ENCODE data around the gene PPP2R5E. TPM values are rescaled to one million over a fixed set of nuclear protein-coding genes. Genes with fewer than 3 reads are reported as not detected.

PPP2R5E gene
- total and polyA plus RNA-seq, 2 experiments from 2014 or later = 15.5 to 22.7 TPM

DNA sequence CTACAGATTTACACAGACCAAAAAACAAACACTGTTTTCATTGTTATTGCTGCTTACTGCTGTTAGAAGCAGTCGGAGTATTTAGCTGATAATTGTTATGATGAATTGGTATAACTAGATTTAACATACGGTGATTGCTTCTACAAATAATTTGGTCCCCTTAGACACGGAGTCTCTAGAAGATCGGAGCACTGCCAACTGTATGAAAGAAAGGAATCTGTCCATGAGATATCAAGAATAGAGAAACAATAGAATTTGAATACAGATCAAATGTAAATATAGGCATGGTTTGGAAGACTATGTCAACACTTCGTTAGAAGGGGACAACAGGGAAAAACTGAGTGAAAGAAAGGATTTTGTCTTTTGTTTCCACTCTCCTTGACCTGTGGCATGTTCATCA is 110.9 kb downstream of the PPP2R5E start:
- Histone ChIP-seq H3K36me3 (no peaks in the 10 kb centered on the region), H3K9me3 (ENCODE audit: low read depth) (no peaks in the 10 kb centered on the region), H3K27me3 (no peaks in the 10 kb centered on the region), H3K4me1 (ENCODE audit: low read depth) (peaks cover 13% of the 10 kb centered on the region), H3K27ac (no peak overlapping the region), H3K4me3 (no peak overlapping the region)
- TF ChIP-seq, protein P1, sequence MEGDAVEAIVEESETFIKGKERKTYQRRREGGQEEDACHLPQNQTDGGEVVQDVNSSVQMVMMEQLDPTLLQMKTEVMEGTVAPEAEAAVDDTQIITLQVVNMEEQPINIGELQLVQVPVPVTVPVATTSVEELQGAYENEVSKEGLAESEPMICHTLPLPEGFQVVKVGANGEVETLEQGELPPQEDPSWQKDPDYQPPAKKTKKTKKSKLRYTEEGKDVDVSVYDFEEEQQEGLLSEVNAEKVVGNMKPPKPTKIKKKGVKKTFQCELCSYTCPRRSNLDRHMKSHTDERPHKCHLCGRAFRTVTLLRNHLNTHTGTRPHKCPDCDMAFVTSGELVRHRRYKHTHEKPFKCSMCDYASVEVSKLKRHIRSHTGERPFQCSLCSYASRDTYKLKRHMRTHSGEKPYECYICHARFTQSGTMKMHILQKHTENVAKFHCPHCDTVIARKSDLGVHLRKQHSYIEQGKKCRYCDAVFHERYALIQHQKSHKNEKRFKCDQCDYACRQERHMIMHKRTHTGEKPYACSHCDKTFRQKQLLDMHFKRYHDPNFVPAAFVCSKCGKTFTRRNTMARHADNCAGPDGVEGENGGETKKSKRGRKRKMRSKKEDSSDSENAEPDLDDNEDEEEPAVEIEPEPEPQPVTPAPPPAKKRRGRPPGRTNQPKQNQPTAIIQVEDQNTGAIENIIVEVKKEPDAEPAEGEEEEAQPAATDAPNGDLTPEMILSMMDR (IDR thresholded peaks at IDR 0.05; ENCODE audit: low read depth, low read length) = no peak
- DNase-seq (ENCODE audit: low read depth in 1 of 2, low spot score in 1 of 2) = no peak

DNA sequence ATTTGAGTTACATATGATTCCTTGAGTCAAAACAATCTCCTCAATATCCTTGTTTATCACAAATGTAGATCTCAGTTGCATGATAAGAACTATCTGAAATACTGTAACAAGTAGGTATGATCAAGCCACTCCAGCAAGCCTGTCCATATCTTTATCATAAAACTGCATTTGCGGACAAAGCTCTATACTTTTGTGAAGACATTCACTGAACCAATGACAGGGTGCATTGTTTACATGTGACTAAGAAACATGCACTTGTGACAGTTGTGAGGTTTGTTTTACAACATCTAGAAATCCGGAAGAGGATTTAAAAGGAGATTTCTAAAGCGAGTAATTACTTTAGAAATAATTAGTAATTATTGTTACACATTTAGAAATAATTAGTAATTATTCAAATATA is 111.7 kb downstream of the PPP2R5E start:
- no peaks in the 10 kb centered on the region for H3K9me3 ChIP-seq (ENCODE audit: low read depth)
- no peak overlapping the region for H3K4me3 ChIP-seq
- peaks cover 9% of the 10 kb centered on the region for H3K4me1 ChIP-seq (ENCODE audit: low read depth)
- TF ChIP-seq, protein P1 (IDR thresholded peaks at IDR 0.05; ENCODE audit: low read depth, low read length) = no peak
- no peaks in the 10 kb centered on the region for H3K27me3 ChIP-seq
- no peak for DNase-seq (ENCODE audit: low read depth in 1 of 2, low spot score in 1 of 2)
- no peaks in the 10 kb centered on the region for H3K36me3 ChIP-seq
- H3K27ac ChIP-seq = no peak overlapping the region

DNA sequence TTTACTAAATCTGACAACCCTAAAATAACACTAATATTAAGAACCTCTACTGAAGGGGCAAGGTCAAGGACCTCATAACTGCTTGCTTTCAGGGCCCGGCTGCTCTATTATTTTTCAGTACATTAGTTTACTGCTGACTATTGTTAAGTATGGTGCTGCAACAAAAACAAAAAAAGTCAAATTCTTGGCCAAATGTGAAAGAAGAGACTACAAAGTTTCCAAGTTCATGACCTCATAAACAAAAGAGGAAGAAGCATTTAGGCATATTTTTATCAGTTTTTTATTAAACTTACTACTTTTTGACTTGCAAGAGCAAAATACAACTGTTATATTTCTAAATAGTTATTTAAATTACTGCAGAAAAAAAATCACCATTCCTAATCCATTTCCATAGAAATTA is 114.7 kb downstream of the PPP2R5E start:
- Histone ChIP-seq H3K4me1 (ENCODE audit: low read depth) (no peaks in the 10 kb centered on the region), H3K9me3 (ENCODE audit: low read depth) (no peaks in the 10 kb centered on the region), H3K36me3 (no peaks in the 10 kb centered on the region), H3K27ac (no peak overlapping the region), H3K4me3 (no peak overlapping the region), H3K27me3 (no peaks in the 10 kb centered on the region)
- DNase-seq (ENCODE audit: low read depth in 1 of 2, low spot score in 1 of 2) = no peak
- TF ChIP-seq, protein P1 (IDR thresholded peaks at IDR 0.05; ENCODE audit: low read depth, low read length) = no peak

DNA sequence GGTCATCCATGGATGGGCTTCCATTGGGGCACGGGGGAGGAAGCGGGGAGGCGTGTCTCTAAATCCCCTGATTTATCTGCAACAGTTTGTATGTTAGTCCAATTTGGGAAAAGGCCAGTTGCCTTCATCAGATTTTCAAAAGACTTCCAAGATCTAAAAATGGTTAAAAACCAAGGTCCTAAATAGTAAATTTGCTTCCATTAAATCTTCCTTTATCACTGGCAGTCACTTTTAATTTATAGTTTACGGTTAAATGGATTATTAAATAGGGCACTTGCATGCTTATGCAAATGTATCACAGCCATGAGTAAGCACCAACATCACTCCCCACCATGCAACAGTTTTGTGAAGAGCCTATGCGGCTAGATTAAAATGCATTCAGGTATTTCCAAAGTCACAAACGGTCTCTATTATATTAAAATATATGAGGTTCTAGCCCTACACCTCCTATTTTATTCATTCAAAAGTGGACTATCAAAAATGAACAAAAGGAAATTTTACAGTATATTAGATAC is 116.3 kb downstream of the PPP2R5E start:
- no peak overlapping the region for H3K4me3 ChIP-seq

DNA sequence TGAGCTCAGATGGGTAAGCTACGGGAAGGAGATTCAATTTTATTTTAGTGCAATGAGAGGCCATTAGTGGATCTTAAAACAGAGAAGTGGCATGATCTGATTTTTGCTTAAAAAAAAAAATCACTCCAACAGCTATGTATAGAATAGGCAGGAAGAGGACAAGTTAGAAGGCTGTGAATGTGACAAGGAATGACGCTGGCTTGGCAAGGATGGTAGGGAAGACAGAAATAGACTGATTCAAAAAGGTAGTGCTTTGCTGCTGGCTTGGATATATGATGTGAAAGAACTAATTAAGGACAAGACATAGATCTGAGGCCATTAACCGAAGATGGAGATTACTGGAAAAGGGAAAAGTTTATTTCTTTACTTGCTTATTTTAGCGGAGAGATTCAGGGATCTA is 119.3 kb downstream of the PPP2R5E start:
- Histone ChIP-seq H3K9me3 (ENCODE audit: low read depth) (no peaks in the 10 kb centered on the region), H3K4me3 (no peak overlapping the region), H3K4me1 (ENCODE audit: low read depth) (no peaks in the 10 kb centered on the region), H3K36me3 (no peaks in the 10 kb centered on the region), H3K27me3 (no peaks in the 10 kb centered on the region), H3K27ac (no peak overlapping the region)
- TF ChIP-seq, protein P1 (IDR thresholded peaks at IDR 0.05; ENCODE audit: low read depth, low read length) = no peak
- no peak for DNase-seq (ENCODE audit: low read depth in 1 of 2, low spot score in 1 of 2)

More for the DNA sequence above, 116.3 kb downstream of the PPP2R5E start:
- no peaks in the 10 kb centered on the region for H3K27me3 ChIP-seq
- no peaks in the 10 kb centered on the region for H3K9me3 ChIP-seq (ENCODE audit: low read depth)
- H3K4me1 ChIP-seq (ENCODE audit: low read depth) = no peaks in the 10 kb centered on the region
- DNase-seq (ENCODE audit: low read depth in 1 of 2, low spot score in 1 of 2) = no peak
- no peak overlapping the region for H3K27ac ChIP-seq
- no peaks in the 10 kb centered on the region for H3K36me3 ChIP-seq
- TF ChIP-seq, protein P1 (IDR thresholded peaks at IDR 0.05; ENCODE audit: low read depth, low read length) = no peak

DNA sequence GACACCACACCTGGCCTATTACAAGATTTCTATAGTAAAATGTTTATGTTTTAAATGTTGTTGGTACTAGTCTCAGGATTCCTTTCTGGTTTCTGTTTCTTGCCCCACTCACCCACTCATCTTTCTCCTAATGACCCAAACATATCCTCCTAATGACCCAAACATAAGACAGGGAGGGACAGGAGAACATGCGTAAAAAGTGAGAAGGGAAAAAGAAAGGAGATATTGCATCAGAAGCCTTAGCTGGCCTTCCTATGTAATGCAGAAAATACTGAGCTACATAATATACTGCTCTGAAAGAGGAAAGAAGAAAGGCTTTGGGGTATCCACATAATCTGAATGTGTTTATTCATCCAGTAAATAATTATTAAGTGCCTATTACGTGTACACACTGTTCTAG is 119.8 kb downstream of the PPP2R5E start:
- H3K27me3 ChIP-seq = no peaks in the 10 kb centered on the region

More for the DNA sequence above, 119.8 kb downstream of the PPP2R5E start:
- H3K36me3 ChIP-seq = no peaks in the 10 kb centered on the region
- H3K4me1 ChIP-seq (ENCODE audit: low read depth) = no peaks in the 10 kb centered on the region
- no peaks in the 10 kb centered on the region for H3K9me3 ChIP-seq (ENCODE audit: low read depth)
- TF ChIP-seq, protein P1 (IDR thresholded peaks at IDR 0.05; ENCODE audit: low read depth, low read length) = no peak
- H3K27ac ChIP-seq = no peak overlapping the region
- DNase-seq (ENCODE audit: low read depth in 1 of 2, low spot score in 1 of 2) = no peak
- no peak overlapping the region for H3K4me3 ChIP-seq

Measured in cardiac muscle cell (in vitro differentiated cells and primary cell).